Measurements from ENCODE around the gene ENTHD1.

ENTHD1 gene

GRCh38 chr22:39727541-39727940 is 166.0 kb downstream of the ENTHD1 start:
- DNase-seq = no peak

GRCh38 chr22:39725351-39726035 is 168.1 kb downstream of the ENTHD1 start:
- no peak for DNase-seq

- DNase-seq = no peak
These were observed 168.7 kb downstream of the ENTHD1 start for GRCh38 chr22:39724857-39725256.

GRCh38 chr22:39724390-39724789 is 169.2 kb downstream of the ENTHD1 start:
- no peak for DNase-seq

GRCh38 chr22:39723899-39724351 is 169.6 kb downstream of the ENTHD1 start:
- DNase-seq = no peak

GRCh38 chr22:39723463-39723862 is 170.1 kb downstream of the ENTHD1 start:
- no peak for DNase-seq

- no peak for DNase-seq
These were observed 171.1 kb downstream of the ENTHD1 start for GRCh38 chr22:39722501-39722900.

GRCh38 chr22:39722032-39722325 is 171.6 kb downstream of the ENTHD1 start:
- no peak for DNase-seq

- DNase-seq = no peak
These were observed 172.1 kb downstream of the ENTHD1 start for GRCh38 chr22:39721206-39722031.

- no peak for DNase-seq
These were observed 173.8 kb downstream of the ENTHD1 start for GRCh38 chr22:39719559-39720450.

- DNase-seq = no peak
These were observed 174.6 kb downstream of the ENTHD1 start for GRCh38 chr22:39718921-39719475.

- no peak for DNase-seq
These were observed 175.4 kb downstream of the ENTHD1 start for GRCh38 chr22:39718206-39718605.

- no peak for DNase-seq
These were observed 176.5 kb downstream of the ENTHD1 start for GRCh38 chr22:39717099-39717498.

- no peak for DNase-seq
These were observed 177.0 kb downstream of the ENTHD1 start for GRCh38 chr22:39716534-39716933.

- no peak for DNase-seq
These were observed 177.6 kb downstream of the ENTHD1 start for GRCh38 chr22:39715778-39716495.

- DNase-seq = no peak
These were observed 179.2 kb downstream of the ENTHD1 start for GRCh38 chr22:39714321-39714720.

- DNase-seq = no peak
These were observed 179.7 kb downstream of the ENTHD1 start for GRCh38 chr22:39713799-39714290.

GRCh38 chr22:39712751-39713525 is 180.6 kb downstream of the ENTHD1 start:
- no peak for DNase-seq

- DNase-seq = no peak
These were observed 181.5 kb downstream of the ENTHD1 start for GRCh38 chr22:39712081-39712480.

GRCh38 chr22:39710380-39711150 is 183.0 kb downstream of the ENTHD1 start:
- no peak for DNase-seq

- no peak for DNase-seq
These were observed 185.7 kb downstream of the ENTHD1 start for GRCh38 chr22:39707816-39708215.
